Inflammatory macrophage treated with lipopolysaccharide for 4 hours (primary cell): ENCODE measurements around the gene DNAJB13.
A peak's percentile ranks its signal among the peaks of the same experiment; 100 is the strongest.
"Not testable (repeated sequence)": the region's sequence is repeated elsewhere in the genome, so short reads cannot be mapped to it uniquely, and the experiment has no call there.

Experiments used
- DNase-seq: peaks from one replicate; pipeline ENCODE4 v3.0.0-alpha.2; 2020

Gene DNAJB13

GRCh38 chr11:73978576-73979086 is 27.8 kb downstream of the DNAJB13 start:
- DNase-seq: no peak

GRCh38 chr11:73980001-73980961 is 29.5 kb downstream of the DNAJB13 start:
- peak; percentile 67 for DNase-seq

GRCh38 chr11:73981051-73981805 is 30.4 kb downstream of the DNAJB13 start:
- no peak for DNase-seq

- peak; percentile 82 for DNase-seq
Observed at GRCh38 chr11:73982595-73982989, 31.8 kb downstream of the DNAJB13 start, which contains the start of gene UCP2. Gene UCP2, minus strand, starts transcription at chr11:73982843. Its CDS starts 4,465 bp downstream, at chr11:73978378.

GRCh38 chr11:73982990-73983740 is 32.3 kb downstream of the DNAJB13 start:
- peak; percentile 95 for DNase-seq

- peak; percentile 20 for DNase-seq
Observed at GRCh38 chr11:73983741-73984538, 33.1 kb downstream of the DNAJB13 start.

- DNase-seq: not testable (repeated sequence)
Observed at GRCh38 chr11:73985661-73986060, 34.8 kb downstream of the DNAJB13 start.

- DNase-seq: no peak
Observed at GRCh38 chr11:73988227-73988626, 37.4 kb downstream of the DNAJB13 start.

- DNase-seq: no peak
Observed at GRCh38 chr11:73989156-73989555, 38.3 kb downstream of the DNAJB13 start.

GRCh38 chr11:73990730-73991129 is 39.9 kb downstream of the DNAJB13 start:
- no peak for DNase-seq

- DNase-seq: no peak
Observed at GRCh38 chr11:73991471-73992006, 40.7 kb downstream of the DNAJB13 start.

- peak; percentile 85 for DNase-seq
Observed at GRCh38 chr11:73995247-73995646, 44.4 kb downstream of the DNAJB13 start.

GRCh38 chr11:73995731-73996130 is 44.9 kb downstream of the DNAJB13 start:
- DNase-seq: no peak

GRCh38 chr11:73996161-73996747 is 45.4 kb downstream of the DNAJB13 start:
- DNase-seq: no peak

GRCh38 chr11:73997120-73997770 is 46.4 kb downstream of the DNAJB13 start:
- no peak for DNase-seq

- DNase-seq: no peak
Observed at GRCh38 chr11:73998846-73999575, 48.2 kb downstream of the DNAJB13 start.

GRCh38 chr11:73999581-74000306 is 48.9 kb downstream of the DNAJB13 start:
- no peak for DNase-seq

- no peak for DNase-seq
Observed at GRCh38 chr11:74000307-74001133, 49.7 kb downstream of the DNAJB13 start.
